Rectal smooth muscle tissue (tissue), 1 donor: ENCODE results near the gene HNMT.

ENCODE experiments used
- H3K27ac ChIP-seq: one replicate; pipeline ENCODE4 v1.7.0; 2013; ENCODE audit warnings: low read depth, low read length, inconsistent platforms
- H3K27me3 ChIP-seq: one replicate; pipeline ENCODE4 v1.7.0; 2013; ENCODE audit warnings: low read length; ENCODE audit not compliant: control insufficient read depth, insufficient read depth
- H3K36me3 ChIP-seq: one replicate; pipeline ENCODE4 v1.7.0; 2013; ENCODE audit warnings: low read length; ENCODE audit not compliant: control insufficient read depth, insufficient read depth
- H3K4me1 ChIP-seq: one replicate; pipeline ENCODE4 v1.7.0; 2013; ENCODE audit warnings: low read length; ENCODE audit not compliant: control insufficient read depth, insufficient read depth
- H3K4me3 ChIP-seq: one replicate; pipeline ENCODE4 v1.7.0; 2013; ENCODE audit warnings: low read length
- H3K9ac ChIP-seq: one replicate; pipeline ENCODE4 v1.7.0; 2013; ENCODE audit warnings: low read length

HNMT gene

DNA sequence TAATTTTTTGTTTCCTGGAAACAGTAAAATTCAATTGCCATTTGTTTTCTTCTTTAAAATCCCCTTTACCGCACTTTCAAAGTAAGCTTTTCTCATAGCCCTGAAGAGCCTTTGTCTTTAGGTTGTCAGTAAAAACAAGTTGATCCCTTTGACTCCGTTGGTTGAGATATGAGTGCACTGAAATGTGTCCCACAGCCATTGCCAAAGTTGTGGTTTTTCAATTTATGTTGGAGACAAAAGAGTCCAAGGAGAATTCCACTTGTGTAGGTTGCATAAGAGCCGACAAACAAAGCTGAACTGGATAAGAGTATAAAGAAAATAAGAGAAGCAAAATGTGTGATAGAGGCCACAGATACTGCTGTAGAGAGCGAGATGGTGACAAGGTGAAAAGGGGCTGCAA lies 26.1 kb upstream of the HNMT start:
- Histone ChIP-seq H3K27me3 (no peaks in the 10 kb centered on the region), H3K9ac (no peak overlapping the region), H3K4me3 (no peak overlapping the region), H3K4me1 (no peaks in the 10 kb centered on the region), H3K36me3 (no peaks in the 10 kb centered on the region), H3K27ac (no peak overlapping the region)

- Histone ChIP-seq H3K27me3 (no peaks in the 10 kb centered on the region), H3K27ac (no peak overlapping the region), H3K4me3 (no peak overlapping the region), H3K36me3 (no peaks in the 10 kb centered on the region), H3K4me1 (no peaks in the 10 kb centered on the region), H3K9ac (no peak overlapping the region)
Observed at GRCh38 chr2:137939026-137939425, 25.2 kb upstream of the HNMT start.

GRCh38 chr2:137940154-137940553 lies 24.1 kb upstream of the HNMT start:
- no peaks in the 10 kb centered on the region for H3K36me3 ChIP-seq
- H3K9ac ChIP-seq: no peak overlapping the region
- H3K4me3 ChIP-seq: no peak overlapping the region
- no peak overlapping the region for H3K27ac ChIP-seq
- H3K4me1 ChIP-seq: no peaks in the 10 kb centered on the region
- H3K27me3 ChIP-seq: no peaks in the 10 kb centered on the region

- Histone ChIP-seq H3K27ac (no peak overlapping the region), H3K27me3 (no peaks in the 10 kb centered on the region), H3K4me1 (no peaks in the 10 kb centered on the region), H3K4me3 (no peak overlapping the region), H3K36me3 (no peaks in the 10 kb centered on the region), H3K9ac (no peak overlapping the region)
Observed at GRCh38 chr2:137942037-137942832, 22.0 kb upstream of the HNMT start.

- no peaks in the 10 kb centered on the region for H3K36me3 ChIP-seq
- H3K9ac ChIP-seq: no peak overlapping the region
- no peaks in the 10 kb centered on the region for H3K4me1 ChIP-seq
- H3K27ac ChIP-seq: no peak overlapping the region
- no peak overlapping the region for H3K4me3 ChIP-seq
- H3K27me3 ChIP-seq: no peaks in the 10 kb centered on the region
Observed at GRCh38 chr2:137942833-137943677, 21.2 kb upstream of the HNMT start.

DNA sequence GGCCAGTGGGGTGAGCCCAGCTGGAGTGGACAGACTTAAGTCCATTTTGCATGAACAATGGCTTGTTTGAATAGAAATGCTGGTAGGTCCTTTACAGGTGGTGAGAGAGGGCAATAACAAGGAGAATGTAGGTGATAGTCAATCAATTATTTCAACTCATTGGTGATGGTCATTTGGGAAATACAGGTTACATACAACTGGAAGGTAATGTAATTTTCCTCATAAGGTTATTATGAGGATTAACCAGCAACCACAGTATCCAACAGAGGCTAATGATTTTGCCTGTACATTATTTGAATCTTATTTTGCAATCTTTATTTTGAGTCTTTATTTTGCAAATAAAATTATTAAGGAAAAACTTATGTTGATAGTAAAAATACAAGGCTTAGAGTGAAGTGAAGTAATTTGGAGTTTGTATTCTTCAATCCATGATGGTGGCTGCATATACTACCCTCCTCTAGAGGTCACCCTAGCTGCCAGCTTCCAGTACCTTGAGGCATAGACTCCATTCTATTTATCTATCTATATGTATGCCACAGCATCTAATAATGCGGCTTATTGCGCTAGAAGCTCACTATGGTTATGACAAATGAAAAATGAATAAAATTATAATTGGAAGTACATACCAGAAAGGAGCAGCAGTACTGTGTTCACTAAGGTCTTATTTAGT lies 20.5 kb upstream of the HNMT start:
- Histone ChIP-seq H3K9ac (no peak overlapping the region), H3K27ac (no peak overlapping the region)

GRCh38 chr2:137944714-137945113 lies 19.6 kb upstream of the HNMT start:
- H3K36me3 ChIP-seq: no peaks in the 10 kb centered on the region
- H3K27ac ChIP-seq: no peak overlapping the region
- H3K4me1 ChIP-seq: no peaks in the 10 kb centered on the region

More for the DNA sequence above, 20.5 kb upstream of the HNMT start:
- Histone ChIP-seq H3K27me3 (no peaks in the 10 kb centered on the region), H3K36me3 (no peaks in the 10 kb centered on the region), H3K4me1 (no peaks in the 10 kb centered on the region), H3K4me3 (no peak overlapping the region)

GRCh38 chr2:137945229-137945628 lies 19.0 kb upstream of the HNMT start:
- H3K9ac ChIP-seq: no peak overlapping the region
- no peak overlapping the region for H3K4me3 ChIP-seq
- H3K36me3 ChIP-seq: no peaks in the 10 kb centered on the region
- no peaks in the 10 kb centered on the region for H3K4me1 ChIP-seq
- no peak overlapping the region for H3K27ac ChIP-seq
- H3K27me3 ChIP-seq: no peaks in the 10 kb centered on the region

More at GRCh38 chr2:137944714-137945113, 19.6 kb upstream of the HNMT start:
- no peak overlapping the region for H3K4me3 ChIP-seq
- H3K27me3 ChIP-seq: no peaks in the 10 kb centered on the region
- no peak overlapping the region for H3K9ac ChIP-seq

GRCh38 chr2:137946227-137946626 lies 18.0 kb upstream of the HNMT start:
- no peaks in the 10 kb centered on the region for H3K36me3 ChIP-seq
- H3K4me3 ChIP-seq: no peak overlapping the region
- no peaks in the 10 kb centered on the region for H3K4me1 ChIP-seq
- H3K9ac ChIP-seq: no peak overlapping the region
- no peak overlapping the region for H3K27ac ChIP-seq
- no peaks in the 10 kb centered on the region for H3K27me3 ChIP-seq

GRCh38 chr2:137947032-137947727 lies 17.1 kb upstream of the HNMT start:
- no peak overlapping the region for H3K9ac ChIP-seq
- no peaks in the 10 kb centered on the region for H3K27me3 ChIP-seq
- no peak overlapping the region for H3K4me3 ChIP-seq
- H3K27ac ChIP-seq: no peak overlapping the region
- H3K4me1 ChIP-seq: no peaks in the 10 kb centered on the region
- H3K36me3 ChIP-seq: no peaks in the 10 kb centered on the region

- no peak overlapping the region for H3K9ac ChIP-seq
- no peak overlapping the region for H3K27ac ChIP-seq
- H3K4me3 ChIP-seq: no peak overlapping the region
- no peaks in the 10 kb centered on the region for H3K36me3 ChIP-seq
- H3K27me3 ChIP-seq: no peaks in the 10 kb centered on the region
- H3K4me1 ChIP-seq: no peaks in the 10 kb centered on the region
Observed at GRCh38 chr2:137947728-137948336, 16.4 kb upstream of the HNMT start.
